ENCODE data around the gene PHETA2.

Gene PHETA2

GRCh38 chr22:42072606-42073330, 1.3 kb upstream of the PHETA2 start:
- no peak for FAIRE-seq
- TF ChIP-seq POLR2AphosphoS5 (IDR thresholded peaks at IDR 0.05; ENCODE audit: low read depth, low read length), result no peak
- TF ChIP-seq POLR2A (IDR thresholded peaks at IDR 0.05; ENCODE audit: low read depth, low read length), result no peak
- TF ChIP-seq TAF1 (IDR thresholded peaks at IDR 0.05; ENCODE audit: borderline replicate concordance, low read depth, low read length), result no peak

GRCh38 chr22:42073621-42074041, 417 bp upstream of the PHETA2 start:
- DNase-seq (ENCODE audit: insufficient read length) (no peak), FAIRE-seq (peak; percentile 54)
- no peak for TF ChIP-seq TAF1 (IDR thresholded peaks at IDR 0.05; ENCODE audit: borderline replicate concordance, low read depth, low read length)
- TF ChIP-seq POLR2AphosphoS5 (IDR thresholded peaks at IDR 0.05; ENCODE audit: low read depth, low read length), result no peak
- no peak for TF ChIP-seq POLR2A (IDR thresholded peaks at IDR 0.05; ENCODE audit: low read depth, low read length)

More at GRCh38 chr22:42072606-42073330, 1.3 kb upstream of the PHETA2 start:
- DNase-seq (ENCODE audit: insufficient read length), result no peak

GRCh38 chr22:42074846-42075676, 1.0 kb downstream of the PHETA2 start:
- TF ChIP-seq POLR2A (IDR thresholded peaks at IDR 0.05; ENCODE audit: low read depth, low read length), result no peak
- TF ChIP-seq TAF1 (IDR thresholded peaks at IDR 0.05; ENCODE audit: borderline replicate concordance, low read depth, low read length), result no peak
- TF ChIP-seq POLR2AphosphoS5 (IDR thresholded peaks at IDR 0.05; ENCODE audit: low read depth, low read length), result no peak
- DNase-seq (ENCODE audit: insufficient read length) (no peak), FAIRE-seq (no peak)

GRCh38 chr22:42076764-42077485, 2.9 kb downstream of the PHETA2 start:
- DNase-seq (ENCODE audit: insufficient read length) (no peak), FAIRE-seq (no peak)
- TF ChIP-seq POLR2AphosphoS5 (IDR thresholded peaks at IDR 0.05; ENCODE audit: low read depth, low read length) (no peak), POLR2A (IDR thresholded peaks at IDR 0.05; ENCODE audit: low read depth, low read length) (no peak), TAF1 (IDR thresholded peaks at IDR 0.05; ENCODE audit: borderline replicate concordance, low read depth, low read length) (no peak)

- TF ChIP-seq POLR2AphosphoS5 (IDR thresholded peaks at IDR 0.05; ENCODE audit: low read depth, low read length) (no peak), TAF1 (IDR thresholded peaks at IDR 0.05; ENCODE audit: borderline replicate concordance, low read depth, low read length) (no peak), POLR2A (IDR thresholded peaks at IDR 0.05; ENCODE audit: low read depth, low read length) (no peak)
- FAIRE-seq (no peak), DNase-seq (ENCODE audit: insufficient read length) (no peak)
These were observed 3.6 kb downstream of the PHETA2 start for GRCh38 chr22:42077486-42078125.

- DNase-seq (ENCODE audit: insufficient read length) (peak; percentile 44), FAIRE-seq (no peak)
- TF ChIP-seq POLR2AphosphoS5 (IDR thresholded peaks at IDR 0.05; ENCODE audit: low read depth, low read length) (no peak), POLR2A (IDR thresholded peaks at IDR 0.05; ENCODE audit: low read depth, low read length) (no peak), TAF1 (IDR thresholded peaks at IDR 0.05; ENCODE audit: borderline replicate concordance, low read depth, low read length) (no peak)
These were observed 4.6 kb downstream of the PHETA2 start for GRCh38 chr22:42078469-42079318.

- TF ChIP-seq POLR2AphosphoS5 (IDR thresholded peaks at IDR 0.05; ENCODE audit: low read depth, low read length) (peak; percentile 85), TAF1 (IDR thresholded peaks at IDR 0.05; ENCODE audit: borderline replicate concordance, low read depth, low read length) (peak; percentile 98), POLR2A (IDR thresholded peaks at IDR 0.05; ENCODE audit: low read depth, low read length) (peak; percentile 89)
- DNase-seq (ENCODE audit: insufficient read length) (peak; percentile 98), FAIRE-seq (peak; percentile 99)
These were observed 5.5 kb downstream of the PHETA2 start, which contains the start of gene SMDT1 for GRCh38 chr22:42079319-42080251. Gene SMDT1, plus strand, starts transcription at chr22:42079700. Its CDS starts 69 bp downstream, at chr22:42079769.

- TF ChIP-seq POLR2A (IDR thresholded peaks at IDR 0.05; ENCODE audit: low read depth, low read length) (no peak), POLR2AphosphoS5 (IDR thresholded peaks at IDR 0.05; ENCODE audit: low read depth, low read length) (no peak), TAF1 (IDR thresholded peaks at IDR 0.05; ENCODE audit: borderline replicate concordance, low read depth, low read length) (no peak)
- FAIRE-seq, result no peak
- DNase-seq (ENCODE audit: insufficient read length), result no peak
These were observed 6.2 kb downstream of the PHETA2 start for GRCh38 chr22:42080287-42080686.

- FAIRE-seq (no peak), DNase-seq (ENCODE audit: insufficient read length) (no peak)
- TF ChIP-seq POLR2A (IDR thresholded peaks at IDR 0.05; ENCODE audit: low read depth, low read length), result no peak
- TF ChIP-seq POLR2AphosphoS5 (IDR thresholded peaks at IDR 0.05; ENCODE audit: low read depth, low read length), result no peak
- TF ChIP-seq TAF1 (IDR thresholded peaks at IDR 0.05; ENCODE audit: borderline replicate concordance, low read depth, low read length), result no peak
These were observed 9.1 kb downstream of the PHETA2 start for GRCh38 chr22:42083119-42083518.
